ENCODE data around the gene COL15A1.

DNA sequence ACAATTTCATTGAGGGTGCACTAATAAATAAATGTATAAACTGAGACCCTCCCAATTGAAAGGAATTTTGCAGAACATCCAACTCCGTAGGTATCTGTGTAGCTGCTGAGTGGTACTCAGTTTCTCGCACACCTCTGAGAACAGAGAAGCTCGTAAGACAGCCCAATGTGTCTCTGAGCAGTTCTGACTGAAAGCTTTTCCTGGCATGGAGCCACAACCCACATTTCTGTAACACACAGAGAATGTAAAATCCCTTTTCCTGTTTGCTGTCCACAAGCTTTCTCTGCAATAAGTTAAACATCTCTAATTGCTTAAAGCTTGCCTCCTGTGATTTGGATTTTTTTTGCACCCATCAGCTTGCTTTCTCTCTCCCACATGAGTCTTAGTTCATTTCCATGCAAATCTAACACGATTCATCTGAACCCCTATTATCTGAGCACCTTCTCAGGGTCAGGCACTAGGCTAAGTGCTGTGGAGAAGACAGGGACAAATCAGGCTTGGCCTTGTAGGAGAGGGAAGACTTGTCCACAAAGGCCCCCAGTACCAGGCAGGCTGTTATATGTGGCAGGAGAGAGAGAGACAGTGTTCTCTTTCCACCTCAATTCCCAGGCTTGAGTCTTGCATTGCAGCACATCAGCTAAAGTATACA, 44.2 kb upstream of the COL15A1 start:
- TF ChIP-seq, protein P1, sequence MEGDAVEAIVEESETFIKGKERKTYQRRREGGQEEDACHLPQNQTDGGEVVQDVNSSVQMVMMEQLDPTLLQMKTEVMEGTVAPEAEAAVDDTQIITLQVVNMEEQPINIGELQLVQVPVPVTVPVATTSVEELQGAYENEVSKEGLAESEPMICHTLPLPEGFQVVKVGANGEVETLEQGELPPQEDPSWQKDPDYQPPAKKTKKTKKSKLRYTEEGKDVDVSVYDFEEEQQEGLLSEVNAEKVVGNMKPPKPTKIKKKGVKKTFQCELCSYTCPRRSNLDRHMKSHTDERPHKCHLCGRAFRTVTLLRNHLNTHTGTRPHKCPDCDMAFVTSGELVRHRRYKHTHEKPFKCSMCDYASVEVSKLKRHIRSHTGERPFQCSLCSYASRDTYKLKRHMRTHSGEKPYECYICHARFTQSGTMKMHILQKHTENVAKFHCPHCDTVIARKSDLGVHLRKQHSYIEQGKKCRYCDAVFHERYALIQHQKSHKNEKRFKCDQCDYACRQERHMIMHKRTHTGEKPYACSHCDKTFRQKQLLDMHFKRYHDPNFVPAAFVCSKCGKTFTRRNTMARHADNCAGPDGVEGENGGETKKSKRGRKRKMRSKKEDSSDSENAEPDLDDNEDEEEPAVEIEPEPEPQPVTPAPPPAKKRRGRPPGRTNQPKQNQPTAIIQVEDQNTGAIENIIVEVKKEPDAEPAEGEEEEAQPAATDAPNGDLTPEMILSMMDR (optimal IDR thresholded peaks at IDR 0.05 in 1 of 3, IDR thresholded peaks at IDR 0.05 in 1 of 3, conservative IDR thresholded peaks at IDR 0.05 in 1 of 3; ENCODE audit: extremely low read depth in 1 of 3, insufficient read depth in 2 of 3, low read length in 3 of 3), result no peak
- TF ChIP-seq EZH2 (IDR thresholded peaks at IDR 0.05; ENCODE audit: low read length), result no peak
